NCI-H69 (cell line): Measurements from ENCODE around the gene DENND1A.

Experiments
- DNase-seq: peaks from one replicate; lab custom pipeline; 2025; lab: John Stamatoyannopoulos, UW

DENND1A gene

DNA sequence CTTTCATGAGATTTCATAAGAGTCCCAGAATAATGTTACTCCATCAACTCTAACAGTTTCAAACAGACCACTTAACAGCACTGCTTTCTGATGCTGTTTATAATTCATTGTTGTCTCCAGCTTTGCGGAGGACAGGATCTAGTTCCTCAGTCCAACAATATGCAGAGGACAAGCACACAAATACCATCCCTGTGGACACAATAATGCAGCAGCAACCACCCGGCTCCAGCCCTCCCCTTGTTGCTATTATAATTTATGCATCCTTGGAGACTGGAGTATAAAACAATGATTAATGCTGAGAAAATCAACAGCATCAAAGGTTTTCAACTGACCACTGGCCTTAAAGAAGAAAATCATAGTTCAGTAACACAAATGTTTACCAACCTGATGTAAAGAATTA lies 108.3 kb downstream of the DENND1A start:
- peak; percentile 75 for DNase-seq

DNA sequence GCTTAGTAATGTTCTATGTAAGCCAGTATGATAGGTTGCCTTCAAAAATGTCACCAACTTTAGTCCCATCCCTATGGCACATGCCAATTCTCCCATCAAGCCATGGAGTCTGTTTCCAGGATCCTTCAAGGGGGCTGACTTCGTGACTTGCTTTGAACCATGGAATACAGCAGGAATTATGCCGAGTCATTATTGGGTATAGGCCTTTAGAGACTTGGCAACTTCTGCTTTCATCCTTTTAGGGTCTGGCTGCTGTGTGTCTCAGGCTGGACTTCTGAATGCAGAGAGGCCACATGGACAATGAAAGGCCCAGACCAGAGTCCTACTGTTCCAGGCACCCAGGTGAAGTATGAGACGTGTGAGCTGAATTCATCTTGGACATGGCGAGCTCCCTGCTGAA lies 109.8 kb downstream of the DENND1A start:
- peak; percentile 25 for DNase-seq

DNA sequence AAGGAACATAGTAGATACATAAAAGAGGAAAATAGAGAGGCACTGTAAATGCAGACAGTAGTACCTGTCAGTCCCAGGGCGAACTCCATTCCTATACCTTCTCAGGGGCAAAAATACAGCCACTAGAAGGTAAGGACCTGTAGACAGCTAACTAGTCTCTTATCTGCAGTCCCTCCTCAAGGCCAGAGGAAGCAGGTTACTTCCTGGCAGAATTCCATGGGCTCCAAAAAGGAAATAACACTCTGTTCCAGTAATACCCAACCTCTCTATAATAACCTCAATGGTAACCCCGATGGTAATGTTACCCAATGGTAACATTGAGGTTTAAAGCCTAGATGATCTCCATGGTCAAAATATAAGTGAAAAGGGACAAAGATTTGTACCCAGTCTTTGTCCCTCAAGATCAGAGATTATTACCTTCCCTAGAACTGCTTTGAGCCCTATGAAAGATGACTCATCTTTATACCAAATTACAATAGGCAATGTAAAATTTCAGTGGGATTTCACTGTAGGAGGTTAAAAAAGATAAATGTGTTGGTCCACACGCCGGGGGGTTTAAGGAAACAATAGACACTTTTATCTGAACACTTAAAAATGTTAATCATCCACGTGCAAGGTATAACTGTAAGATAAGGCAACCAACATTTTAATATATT lies 113.0 kb downstream of the DENND1A start:
- peak; percentile 74 for DNase-seq

DNA sequence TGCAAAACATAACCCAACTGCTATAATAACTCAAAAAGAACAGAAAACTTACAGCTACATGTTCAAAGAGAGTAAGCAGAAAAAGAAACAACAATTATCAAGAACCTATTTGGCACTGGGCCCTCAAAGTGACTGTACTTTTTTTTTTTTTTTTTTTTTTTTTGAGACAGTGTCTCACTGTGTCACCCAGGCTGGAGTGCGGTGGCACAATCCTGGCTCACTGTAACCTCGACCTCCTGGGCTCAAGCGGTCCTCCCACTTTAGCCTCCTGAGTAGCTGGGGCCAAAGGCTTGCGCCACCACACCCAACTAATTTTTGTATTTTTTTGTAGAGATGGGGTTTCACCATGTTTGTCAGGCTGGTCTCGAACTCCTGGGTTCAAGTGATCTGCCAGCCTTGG lies 114.1 kb downstream of the DENND1A start:
- DNase-seq = peak; percentile 45

DNA sequence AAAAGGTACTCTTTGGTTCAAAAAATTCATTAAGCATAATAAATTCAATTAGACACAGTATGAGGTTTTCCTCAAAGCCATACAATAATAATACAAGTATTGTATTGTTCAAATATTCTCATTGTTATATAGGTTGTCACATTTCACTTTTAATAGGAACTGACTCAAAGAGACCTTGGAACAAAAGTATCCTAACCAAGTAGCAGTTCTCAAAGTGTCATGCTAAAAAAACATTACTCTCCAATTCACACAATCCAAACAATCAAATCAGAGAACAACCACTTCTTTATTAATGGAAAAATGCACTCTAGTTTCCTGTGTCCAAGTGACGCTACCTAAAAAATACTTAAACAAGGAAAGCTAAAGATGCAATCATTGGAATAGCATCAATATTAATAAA lies 115.4 kb downstream of the DENND1A start:
- DNase-seq = peak; percentile 47

DNA sequence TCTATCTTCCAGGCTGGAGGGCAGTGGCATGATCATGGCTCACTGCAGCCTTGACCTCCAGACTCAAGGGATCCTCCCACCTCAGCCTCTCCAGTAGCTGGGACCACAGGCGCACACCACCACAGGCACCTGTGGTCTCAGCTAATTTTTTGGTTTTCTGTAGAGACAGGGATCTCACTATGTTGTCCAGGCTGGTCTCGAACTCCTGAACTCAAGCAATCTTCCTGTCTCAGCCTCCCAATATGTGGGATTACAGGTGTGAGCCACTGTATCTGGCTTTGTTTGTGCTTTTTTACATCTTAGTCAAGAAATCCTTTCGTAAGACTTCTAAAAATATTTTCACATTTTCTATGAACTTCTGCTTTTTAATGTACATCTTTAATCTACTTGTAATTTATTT lies 116.9 kb downstream of the DENND1A start:
- DNase-seq = no peak

DNA sequence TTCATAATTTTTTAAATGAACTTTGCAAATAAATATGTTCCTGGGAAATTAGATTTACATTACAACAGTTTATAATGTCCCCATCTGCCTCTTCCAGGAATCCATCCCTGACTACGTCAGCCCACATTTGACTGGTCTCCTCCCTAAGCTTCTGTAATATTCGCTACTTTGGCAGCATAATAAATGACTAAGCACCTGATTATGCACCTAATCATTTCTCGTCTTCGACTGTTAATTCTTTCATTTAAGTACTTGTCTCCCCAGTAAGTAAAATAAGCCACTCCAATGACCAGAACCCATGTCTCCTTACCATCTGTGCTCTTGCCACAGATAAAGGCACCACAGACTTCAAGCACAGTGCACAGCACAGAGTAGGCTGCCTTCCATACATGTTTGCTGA lies 122.7 kb downstream of the DENND1A start:
- DNase-seq = peak; percentile 20

DNA sequence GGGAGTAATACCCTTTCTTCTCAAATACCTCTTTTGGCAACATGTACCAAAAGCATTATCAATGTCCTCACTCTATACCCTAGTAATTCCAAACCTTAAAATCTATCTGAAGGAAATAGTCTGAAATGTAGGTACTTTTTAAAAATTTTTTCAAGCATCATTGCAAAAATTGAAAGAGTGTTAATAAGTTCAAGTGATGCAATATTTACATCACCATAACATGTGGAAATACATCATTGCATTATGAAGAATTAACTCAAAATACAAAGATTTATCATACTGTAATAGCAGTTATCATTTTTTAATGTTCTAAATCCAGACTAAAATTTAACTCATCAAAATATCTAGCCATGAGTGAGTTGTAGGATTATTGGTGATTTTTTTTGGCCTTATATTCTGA lies 123.1 kb downstream of the DENND1A start:
- DNase-seq = no peak

DNA sequence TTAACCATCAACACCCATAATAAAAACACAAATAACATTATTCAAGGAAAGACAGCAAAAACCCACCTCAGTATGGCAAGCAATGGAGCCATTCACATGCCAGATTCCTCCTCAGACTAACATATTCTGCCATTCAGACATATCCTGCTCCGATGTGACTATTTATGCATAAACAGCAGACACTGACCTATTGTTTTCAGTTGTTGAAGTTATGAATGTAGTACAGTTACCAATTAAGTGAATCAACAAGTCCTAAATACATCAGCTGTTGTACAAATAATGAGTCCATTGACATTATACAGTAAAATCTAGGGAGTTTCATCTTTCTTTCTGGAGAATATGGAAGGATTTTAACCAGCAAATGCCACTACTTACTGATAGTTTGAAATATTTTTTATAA lies 131.7 kb downstream of the DENND1A start:
- peak; percentile 64 for DNase-seq

DNA sequence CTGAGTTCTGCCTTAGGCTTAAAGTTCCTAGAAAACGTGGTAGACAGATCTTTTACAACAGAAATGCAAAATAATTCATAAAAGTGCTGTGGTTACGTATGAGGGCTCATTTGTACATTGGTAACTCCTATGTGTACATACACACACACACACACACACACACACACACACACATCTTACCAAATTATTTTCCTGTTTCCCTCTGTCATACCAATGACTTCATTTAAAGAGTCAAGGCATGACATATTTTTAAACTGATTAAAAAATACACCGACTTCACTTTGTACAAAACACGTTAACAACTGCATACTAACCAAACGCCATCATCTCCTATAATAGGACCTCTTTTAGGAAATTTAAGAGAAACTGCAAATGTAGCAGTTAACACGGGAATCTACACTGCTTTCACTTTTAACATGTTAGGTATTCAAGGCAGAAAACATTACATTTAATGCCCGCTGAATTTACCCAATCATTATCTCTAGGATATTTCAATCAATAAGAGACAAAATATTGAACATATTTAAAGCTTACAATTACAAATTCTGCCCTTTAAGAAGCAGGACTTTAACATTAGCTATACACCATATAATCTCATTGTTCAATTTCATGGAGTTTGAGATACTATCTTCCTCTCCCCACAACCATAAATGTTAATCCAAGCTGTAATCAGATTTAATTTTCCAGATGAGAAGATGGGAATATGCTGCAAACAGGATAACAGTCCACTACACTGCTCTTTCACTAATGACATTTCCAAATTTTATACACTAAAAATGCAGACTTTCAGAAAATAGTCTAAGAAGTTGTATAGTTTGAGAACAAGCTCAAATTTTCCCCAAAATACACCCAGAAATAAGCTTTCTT lies 133.1 kb downstream of the DENND1A start:
- no peak for DNase-seq

DNA sequence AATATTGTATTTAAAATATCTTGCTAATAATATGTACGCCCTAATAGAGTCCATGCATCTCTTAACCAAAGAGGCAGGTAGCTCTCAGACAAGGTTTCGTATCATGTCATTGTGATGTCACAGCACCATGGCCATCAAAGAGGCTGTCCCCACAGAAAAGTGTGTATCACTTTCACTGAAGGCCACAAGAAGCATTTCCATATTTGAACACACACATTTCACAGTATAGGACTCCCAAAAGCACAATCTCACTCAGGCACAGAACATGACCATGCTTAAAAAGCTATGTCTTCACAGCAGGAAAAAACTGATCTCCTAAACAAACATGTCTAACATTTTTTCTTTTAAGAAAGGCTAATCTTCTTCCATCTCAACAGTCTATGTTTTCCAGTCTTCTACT lies 133.8 kb downstream of the DENND1A start:
- DNase-seq = no peak

DNA sequence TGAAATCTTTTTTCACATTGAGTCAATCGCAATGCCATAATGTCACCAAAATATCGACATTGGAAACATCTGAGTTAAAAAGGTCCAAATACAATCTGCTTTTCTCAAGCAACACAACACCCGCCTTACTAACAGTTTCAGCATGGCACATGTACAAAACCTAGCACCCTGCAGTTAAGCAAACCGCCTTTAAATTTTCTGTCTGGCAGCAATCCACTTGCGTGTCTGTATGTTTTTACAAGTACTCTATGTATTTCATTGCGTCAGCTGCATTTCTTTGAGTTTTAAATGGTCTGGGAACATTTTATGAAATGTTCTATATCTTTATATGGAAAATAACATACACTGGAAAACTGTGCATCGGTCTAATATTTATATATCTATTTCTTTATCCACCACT lies 134.6 kb downstream of the DENND1A start:
- DNase-seq = no peak

DNA sequence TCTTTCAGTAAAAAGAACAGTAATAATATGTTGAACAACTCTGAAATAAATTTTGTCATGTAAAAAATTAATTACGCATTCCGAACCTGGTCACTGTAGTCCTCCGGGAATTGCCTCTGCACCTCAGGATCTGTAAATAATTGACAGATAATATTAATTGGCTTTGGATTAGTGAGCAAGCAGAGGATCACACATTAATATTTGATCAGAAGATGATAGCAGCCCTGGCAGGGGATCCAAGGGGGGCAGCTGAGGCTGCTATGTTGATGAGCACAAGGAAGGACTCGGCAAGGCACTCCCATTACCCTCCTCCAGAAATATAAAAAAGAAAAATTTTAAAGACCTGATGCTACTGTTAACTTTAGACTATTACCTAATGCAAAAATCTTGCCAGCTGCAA lies 137.4 kb downstream of the DENND1A start:
- no peak for DNase-seq

DNA sequence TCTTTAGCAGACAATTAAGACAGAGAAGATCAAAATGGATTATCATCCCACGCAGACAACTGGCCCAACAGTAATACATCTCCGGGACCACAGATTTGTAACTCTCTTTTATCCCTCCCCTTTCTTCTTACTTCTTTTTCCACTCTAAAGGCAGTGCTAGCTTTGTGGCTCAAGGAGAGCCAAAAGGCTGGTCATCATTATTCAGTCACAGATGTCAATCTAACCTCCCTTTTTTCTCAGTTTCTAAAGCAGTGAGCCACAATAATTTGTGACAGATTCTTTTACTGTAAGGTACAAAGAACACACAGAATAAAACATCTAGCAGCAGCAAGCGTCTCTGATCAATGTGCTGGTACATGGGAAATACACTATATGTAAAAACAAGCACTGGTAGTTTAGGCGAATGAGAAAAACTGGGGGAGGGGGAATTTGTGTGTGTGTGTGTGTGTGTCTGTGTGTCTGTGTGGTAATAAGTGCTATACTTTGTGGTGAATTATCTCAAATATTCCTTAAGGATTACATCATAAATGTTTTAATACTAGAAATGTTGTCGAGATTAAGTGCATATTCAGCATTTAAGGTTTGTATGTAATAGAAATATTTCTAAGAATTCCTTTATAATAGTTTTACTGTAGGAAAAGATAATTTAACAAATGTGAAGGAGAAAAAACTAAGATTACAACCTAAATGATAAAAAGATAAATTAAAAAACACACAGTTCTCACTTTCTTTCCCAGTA lies 140.2 kb downstream of the DENND1A start:
- DNase-seq = no peak

DNA sequence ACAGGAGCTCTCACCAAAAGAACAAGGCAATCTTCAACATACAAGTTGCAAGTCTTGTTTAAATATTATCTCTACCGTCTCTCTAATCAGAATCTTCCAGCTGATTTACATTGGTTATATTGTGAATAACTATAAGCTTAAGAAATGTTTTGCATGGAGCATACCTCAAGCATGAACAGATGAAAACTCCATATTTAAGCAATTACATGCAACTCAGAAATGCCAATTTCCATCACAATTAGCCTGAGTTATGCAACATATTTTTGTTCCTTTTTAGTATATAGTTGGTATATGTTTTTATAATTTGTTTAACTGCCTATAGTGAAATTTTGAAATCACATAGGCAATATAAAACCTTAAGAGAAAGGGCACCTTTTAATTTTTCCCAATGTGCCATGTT lies 142.5 kb downstream of the DENND1A start:
- no peak for DNase-seq

DNA sequence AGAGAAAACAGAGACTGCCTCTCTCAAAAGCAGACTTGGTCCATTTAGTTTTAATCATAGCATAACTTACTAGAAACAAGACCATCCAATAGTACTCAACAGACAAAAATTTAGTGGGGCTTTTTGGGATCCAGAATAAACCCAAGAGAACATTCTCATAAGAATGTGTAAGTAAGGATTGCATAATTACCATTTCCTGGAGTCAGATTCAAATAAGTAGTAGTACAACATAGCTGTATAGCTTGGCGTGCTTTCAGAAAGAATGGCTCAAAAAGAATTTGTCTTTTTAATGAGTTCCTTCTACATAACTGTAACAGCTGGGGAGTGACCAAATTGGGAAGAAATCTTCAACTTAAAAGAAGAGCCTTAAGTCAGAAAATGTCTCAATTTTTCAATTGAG lies 145.4 kb downstream of the DENND1A start:
- DNase-seq = no peak

DNA sequence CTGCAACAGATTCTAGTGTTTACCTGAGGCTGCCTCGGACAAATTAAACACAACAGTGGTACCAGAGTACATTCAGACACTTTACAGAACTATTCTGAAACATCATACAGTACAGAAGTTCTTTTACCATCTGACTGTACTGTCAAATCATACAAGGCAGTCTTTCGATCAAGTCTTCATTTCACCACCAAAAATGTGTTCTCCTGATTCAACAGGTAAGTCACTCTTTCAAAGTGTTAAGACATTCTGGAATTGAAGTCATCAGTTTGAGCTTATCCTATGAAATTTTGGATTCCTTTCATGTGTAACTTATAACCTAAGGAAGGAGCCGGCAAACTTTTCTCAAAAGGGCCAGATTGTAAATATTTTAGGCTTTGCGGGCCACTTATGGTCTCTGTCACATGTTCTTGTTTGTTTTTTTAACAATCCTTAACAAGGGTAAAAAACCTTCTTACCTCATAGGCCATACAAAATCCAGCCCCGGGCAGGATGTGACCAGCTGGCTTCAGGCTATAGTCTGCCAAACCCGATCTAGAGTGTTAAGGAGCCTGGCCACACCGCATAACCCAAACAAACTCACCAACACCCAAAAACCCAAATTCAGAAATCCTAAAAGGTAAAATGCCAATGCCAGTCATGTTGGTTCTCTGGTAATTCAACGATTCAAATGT lies 151.6 kb downstream of the DENND1A start:
- DNase-seq = peak; percentile 28

DNA sequence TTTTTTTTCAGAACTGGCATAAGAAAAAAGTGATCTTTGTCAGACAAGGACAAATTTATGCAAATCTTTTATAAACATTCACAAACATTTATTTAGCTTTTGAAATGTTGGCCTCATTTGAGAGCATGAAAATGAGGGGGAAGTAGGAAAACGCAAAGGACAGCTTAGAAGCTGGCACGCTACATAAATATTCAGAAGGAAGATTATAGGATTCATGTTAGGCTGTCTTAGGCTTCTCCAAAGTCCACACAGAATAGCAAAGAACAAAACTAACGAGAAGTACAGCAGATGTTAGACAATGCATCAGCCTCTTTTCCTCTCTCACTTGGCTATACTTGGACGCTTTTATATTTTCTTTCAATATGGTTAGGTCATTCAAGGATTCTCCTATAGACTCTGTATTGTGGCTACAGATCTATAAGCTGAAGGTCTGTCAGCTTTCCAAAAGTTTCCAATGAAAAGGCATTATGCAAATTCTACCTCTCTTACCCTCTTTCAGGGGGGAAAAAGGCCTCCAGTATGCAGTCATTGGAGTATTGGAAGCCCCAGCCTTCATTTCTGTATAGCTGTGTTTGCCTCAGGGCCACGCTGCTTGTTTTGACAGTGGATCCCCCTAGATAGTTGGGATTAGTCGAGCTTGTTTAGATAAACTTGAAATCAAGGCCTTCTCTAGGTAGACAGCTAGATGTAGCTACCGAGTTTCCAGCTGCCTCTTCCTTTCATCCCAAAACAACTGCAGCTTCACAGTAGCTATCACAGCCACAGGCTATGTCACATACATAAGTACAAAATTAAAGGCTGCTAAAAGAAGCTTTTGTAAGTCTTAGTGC lies 153.0 kb downstream of the DENND1A start:
- DNase-seq = peak; percentile 67

DNA sequence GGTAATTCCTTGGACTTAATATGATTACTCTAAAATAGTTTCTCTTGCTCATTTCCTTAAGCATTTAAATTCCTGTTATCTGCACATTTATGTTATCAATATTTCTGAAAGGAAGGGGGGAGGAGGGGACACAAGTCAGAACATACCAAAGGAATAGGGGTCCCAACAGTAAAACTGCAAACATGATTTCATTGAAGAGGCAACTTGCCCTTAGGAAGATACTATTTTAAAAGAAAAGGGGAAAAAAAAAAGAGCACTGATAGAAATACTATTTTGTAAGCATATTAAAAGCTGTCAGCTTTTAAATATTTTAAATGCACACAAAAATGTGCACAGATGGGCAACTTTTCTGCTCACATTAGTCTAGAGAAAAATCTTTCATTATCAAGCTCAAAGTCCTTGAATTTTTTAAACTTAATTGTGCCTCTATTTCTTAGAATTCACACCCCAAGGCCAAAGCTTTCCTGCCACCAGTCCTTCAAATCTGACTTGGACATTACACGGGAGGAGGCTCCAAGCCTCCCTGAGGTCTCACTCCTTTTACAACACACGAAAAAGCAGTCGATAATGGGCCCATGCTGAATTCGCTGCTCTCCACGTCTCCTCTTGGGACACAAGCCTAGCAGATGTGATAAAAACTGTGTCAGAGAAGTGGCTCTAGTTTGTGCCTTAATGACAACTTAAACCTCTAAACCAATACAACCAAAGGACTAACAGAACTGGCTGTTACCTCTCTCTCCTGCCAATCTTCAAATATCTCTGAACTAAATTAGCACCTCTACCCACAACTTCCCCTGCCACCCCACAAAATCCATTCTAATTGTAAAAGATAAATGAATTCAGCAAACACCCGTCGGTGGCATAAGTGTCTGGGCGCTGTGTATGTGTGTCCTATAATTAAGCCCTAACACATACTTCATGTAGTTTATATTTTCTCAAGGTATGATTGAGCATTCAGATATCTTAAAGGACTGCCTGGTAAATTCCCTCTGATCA lies 154.3 kb downstream of the DENND1A start:
- peak; percentile 70 for DNase-seq

DNA sequence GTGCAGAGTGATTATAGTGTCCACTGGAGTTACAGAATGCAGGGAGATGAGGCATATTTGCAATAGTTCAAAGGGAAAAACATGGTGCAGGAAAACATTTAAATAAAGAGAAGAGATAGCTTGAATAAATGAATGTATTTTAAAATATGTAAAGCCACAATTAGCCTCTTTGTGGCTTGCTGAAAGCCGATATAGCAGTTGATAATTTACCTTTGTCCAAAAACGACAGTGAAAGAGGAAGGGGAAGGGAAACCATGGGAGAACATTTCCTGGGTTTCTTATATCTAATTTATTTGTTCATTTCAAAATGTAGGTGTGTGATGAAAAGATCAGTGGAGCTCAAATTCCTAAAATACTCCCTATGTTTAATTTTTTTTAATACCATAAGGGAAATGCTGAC lies 156.1 kb downstream of the DENND1A start:
- DNase-seq = peak; percentile 14
